Hematopoietic multipotent progenitor cell treated with erythropoietin and hydrocortisone succinate and interleukin-3 and kit ligand, for 4 days (in vitro differentiated cells): ENCODE results near the gene MTARC2.
"Not testable (repeated sequence)": the region's sequence is repeated elsewhere in the genome, so short reads cannot be mapped to it uniquely, and the experiment has no call there.

Experiments
- DNase-seq: peaks from one replicate; pipeline ENCODE4 v3.0.0-alpha.2; 2015

The MTARC2 gene

GRCh38 chr1:220748089-220748934 lies at the start of gene MTARC2:
TSS of gene MTARC2 (plus strand) at chr1:220748322. CDS start at chr1:220748532, 210 bp downstream.
- DNase-seq = peak; percentile 75

- DNase-seq = no peak
Measured at GRCh38 chr1:220698607-220699016, 49.5 kb upstream of the MTARC2 start.

- DNase-seq = no peak
Measured at GRCh38 chr1:220699044-220699443, 49.1 kb upstream of the MTARC2 start.

GRCh38 chr1:220700556-220701179 lies 47.5 kb upstream of the MTARC2 start:
- no peak for DNase-seq

DNA sequence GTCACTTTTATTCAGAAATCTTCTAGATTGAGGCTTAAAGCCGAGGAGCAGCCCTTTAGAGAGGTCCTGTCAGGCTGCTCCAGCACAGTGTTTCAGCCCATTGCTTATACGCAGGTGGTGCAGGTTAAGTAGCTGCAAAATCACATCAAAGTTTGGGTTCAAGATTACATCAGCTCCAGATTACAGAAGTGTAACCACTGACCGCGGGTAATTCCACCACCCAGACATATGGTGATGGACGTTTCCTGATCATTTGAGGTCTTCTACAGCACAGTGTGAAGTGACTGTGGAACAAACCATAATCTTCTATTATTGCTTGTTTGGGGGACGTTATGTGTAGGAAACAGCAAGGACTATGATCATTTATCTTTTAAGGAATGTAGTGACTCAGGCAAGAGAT lies 46.1 kb upstream of the MTARC2 start:
- DNase-seq = peak; percentile 47

DNA sequence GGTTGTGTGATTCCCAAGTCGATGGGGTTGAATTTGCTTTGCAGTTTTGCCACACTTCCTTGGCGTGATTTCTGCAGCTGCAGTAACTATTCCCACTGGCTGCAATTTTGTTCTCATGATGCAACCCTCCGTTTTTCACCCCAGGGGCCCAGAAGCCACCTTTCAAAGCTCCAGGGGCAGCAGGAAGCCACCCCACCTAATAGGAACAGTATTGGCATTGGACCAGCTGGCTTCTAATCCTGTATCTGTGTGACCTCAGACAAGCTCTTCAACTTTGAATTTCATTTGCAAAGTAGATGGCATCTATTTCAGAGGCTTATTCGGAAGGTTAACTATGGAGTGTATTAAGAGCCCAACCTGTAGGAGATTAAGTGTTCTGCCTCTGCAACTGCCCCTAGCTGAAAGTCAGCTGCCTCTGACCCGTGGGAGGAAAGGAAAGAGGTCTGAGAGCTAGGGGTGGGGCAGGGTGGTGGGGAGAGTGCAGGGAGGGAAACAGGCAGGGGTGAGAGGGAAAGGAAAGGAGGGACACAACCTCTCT lies 45.3 kb upstream of the MTARC2 start:
- no peak for DNase-seq

DNA sequence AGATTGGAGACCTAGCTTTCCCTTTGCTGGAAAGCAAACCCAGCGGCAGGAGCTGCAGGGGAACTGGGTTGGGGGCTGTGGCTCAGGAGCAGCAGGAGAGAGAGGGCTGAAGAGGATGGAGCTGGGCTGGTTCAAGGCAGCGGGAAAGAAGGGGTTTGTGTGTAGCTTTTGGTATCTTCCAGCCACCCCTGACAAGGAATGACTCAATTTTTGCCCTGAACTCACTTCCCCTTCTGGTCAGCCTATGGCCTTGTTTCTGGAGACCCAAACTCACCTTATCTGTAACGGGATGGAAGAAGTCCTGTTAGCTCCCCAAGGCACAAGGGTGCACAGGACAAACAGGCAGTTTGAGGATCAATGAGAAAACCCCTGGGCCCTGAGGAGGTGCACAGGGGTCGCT lies 44.8 kb upstream of the MTARC2 start:
- no peak for DNase-seq

- DNase-seq = no peak
Measured at GRCh38 chr1:220705782-220706181, 42.3 kb upstream of the MTARC2 start.

- DNase-seq = no peak
Measured at GRCh38 chr1:220706480-220706879, 41.6 kb upstream of the MTARC2 start.

- no peak for DNase-seq
Measured at GRCh38 chr1:220707160-220707559, 41.0 kb upstream of the MTARC2 start.

DNA sequence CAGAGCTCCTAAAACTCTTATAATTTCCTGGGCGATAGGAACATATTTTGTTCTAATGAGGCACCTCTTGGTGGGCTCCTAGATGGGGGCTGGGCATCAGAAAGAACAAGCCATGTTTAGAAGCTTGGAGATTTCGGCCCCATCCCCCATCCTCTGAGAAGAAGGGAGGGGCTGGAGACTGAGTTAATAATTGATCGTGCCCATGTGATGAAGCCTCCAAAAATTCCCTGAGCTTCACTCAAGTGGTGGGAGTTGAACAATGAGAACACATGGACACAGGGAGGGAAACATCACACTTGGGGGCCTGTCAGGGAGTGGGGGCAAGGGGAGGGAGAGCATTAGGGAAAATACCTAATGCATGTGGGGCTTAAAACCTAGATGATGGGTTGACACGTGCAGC lies 39.9 kb upstream of the MTARC2 start:
- no peak for DNase-seq

GRCh38 chr1:220708936-220709801 lies 39.0 kb upstream of the MTARC2 start:
- DNase-seq = no peak

DNA sequence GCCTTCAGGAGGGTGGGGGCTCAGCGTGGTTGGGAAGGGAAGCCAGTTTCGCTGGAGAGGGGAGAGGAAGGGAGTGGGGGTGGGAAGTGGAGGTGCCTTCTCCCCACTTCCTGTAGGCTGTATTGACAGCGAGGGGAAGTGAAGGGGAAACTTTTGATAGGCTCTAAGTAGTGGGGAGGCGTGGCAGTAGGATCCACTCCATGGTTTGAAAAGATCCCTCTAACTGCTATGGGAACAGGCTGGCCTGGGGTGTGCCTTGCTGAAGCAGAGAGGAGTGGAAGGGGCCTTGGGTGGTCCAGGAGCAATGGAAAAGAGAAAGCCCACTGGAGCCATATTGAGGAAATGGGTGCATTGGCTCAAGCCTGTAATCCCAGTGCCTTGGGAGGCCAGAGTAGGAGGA lies 37.8 kb upstream of the MTARC2 start:
- DNase-seq = no peak

- DNase-seq = peak; percentile 33
Measured at GRCh38 chr1:220711056-220711809, 36.9 kb upstream of the MTARC2 start.

DNA sequence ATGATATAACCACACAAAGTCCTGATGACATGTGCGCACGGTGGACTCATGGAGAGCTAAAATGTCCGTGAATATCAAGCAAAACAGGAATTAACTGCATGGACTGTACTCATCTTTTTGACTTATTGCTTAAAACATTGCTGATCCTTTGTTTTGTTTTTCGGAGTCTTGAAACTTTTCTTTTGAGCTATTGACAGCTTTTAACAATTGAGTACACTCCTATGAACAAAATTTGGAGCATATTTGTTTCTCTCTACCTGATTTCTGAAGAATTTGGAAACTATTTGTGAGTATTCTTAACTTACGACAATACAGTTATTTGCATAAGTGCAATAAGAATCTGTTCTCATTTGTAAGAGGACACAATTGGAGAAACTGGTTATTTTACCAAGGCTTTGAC lies 32.1 kb upstream of the MTARC2 start:
- DNase-seq = not testable (repeated sequence)

- peak; percentile 6 for DNase-seq
Measured at GRCh38 chr1:220717800-220718640, 30.1 kb upstream of the MTARC2 start.

DNA sequence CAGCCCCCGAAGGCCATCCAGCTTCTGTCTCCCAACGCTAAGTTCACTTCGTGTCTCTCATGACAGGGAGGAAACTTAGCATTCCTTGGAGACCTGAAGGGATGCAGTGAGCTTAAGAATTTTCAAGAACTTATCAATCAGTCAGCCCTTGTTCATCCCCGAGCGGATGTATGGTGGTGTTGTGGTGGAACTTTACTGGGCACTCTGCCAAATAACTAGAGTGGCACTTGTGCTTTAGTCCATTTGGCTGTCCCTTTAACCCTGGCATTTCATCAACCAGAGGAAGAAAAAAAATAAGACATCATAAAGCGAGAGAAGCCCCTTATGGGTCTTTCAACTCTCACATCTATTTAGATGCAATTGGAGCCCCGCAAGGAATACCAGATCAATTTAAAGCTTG lies 26.9 kb upstream of the MTARC2 start:
- DNase-seq = peak; percentile 78

DNA sequence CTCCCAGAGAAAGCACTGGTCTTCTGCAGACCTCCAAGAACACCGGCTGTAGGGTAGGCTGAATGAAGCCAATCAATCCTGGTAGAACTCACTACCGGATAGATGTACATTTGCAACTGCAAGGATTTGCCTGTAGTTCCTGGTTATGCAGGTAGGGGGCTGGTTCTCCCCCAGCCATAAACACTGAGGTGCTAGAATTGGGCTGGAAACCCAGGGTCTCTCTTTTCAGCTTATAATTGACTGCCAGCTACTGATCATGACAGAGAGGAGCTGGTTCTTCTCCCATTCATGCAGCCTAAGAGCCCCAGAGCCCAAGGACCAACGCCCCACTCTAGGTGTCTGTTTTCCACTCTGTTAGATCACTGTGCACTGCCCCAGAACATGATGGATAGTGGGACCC lies 21.5 kb upstream of the MTARC2 start:
- no peak for DNase-seq

- DNase-seq = no peak
Measured at GRCh38 chr1:220727519-220727918, 20.6 kb upstream of the MTARC2 start.

- no peak for DNase-seq
Measured at GRCh38 chr1:220730486-220730885, 17.6 kb upstream of the MTARC2 start.

DNA sequence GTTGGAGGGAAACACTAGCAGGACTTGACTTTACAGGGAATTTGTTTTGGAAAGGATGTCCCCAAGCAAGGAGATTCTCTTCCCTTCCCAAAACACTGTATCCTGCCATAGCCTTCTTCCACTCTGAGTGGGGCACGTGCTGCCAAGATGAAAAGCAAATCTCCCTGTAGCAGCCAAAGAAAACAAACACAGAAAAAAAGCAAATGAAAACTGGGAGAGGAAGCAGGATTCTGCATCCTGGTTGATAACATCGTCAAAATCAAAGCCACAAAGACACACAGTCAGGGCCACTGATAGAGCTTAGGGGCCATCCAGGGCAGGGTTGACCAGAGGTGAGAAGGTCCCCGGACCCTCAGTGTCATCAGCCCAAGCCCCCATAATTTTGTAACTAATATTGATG lies 16.0 kb upstream of the MTARC2 start:
- DNase-seq = no peak
